Astrocyte (in vitro differentiated cells and primary cell): ENCODE measurements around the gene XYLB. TPM values are rescaled to one million over a fixed set of nuclear protein-coding genes. Genes with fewer than 3 reads are reported as not detected.

ENCODE experiments used
- DNase-seq: peaks from one replicate; pipeline ENCODE4 v3.0.0-alpha.2; 2010; ENCODE audit warnings: low read depth
- FAIRE-seq: peaks from 2 replicates; lab custom pipeline; 2011; peaks lifted over from hg19 to GRCh38; lab: Jason Lieb, UNC
- H2AFZ ChIP-seq: 2 replicates; pipeline ENCODE4 v1.6.0; 2012; ENCODE audit warnings: low read depth, low read length, inconsistent platforms
- H3K27ac ChIP-seq: 2 replicates; pipeline ENCODE4 v1.5.1; 2011; ENCODE audit warnings: low read depth, low read length, inconsistent platforms
- H3K27me3 ChIP-seq: 2 replicates; pipeline ENCODE4 v1.6.0; 2011; ENCODE audit warnings: low read length, inconsistent platforms; ENCODE audit not compliant: insufficient read depth
- H3K36me3 ChIP-seq: 2 replicates; pipeline ENCODE4 v1.5.1; 2011; ENCODE audit warnings: low read length, inconsistent platforms; ENCODE audit not compliant: insufficient read depth
- H3K4me1 ChIP-seq: 2 replicates; pipeline ENCODE4 v1.5.1; 2011; ENCODE audit warnings: low read length, inconsistent platforms; ENCODE audit not compliant: insufficient read depth
- H3K4me2 ChIP-seq: 2 replicates; pipeline ENCODE4 v1.6.0; 2012; ENCODE audit warnings: low read length, inconsistent platforms
- H3K4me3 ChIP-seq: 2 replicates; pipeline ENCODE4 v1.5.1; 2011; ENCODE audit warnings: low read depth, mild to moderate bottlenecking, low read length, inconsistent platforms; ENCODE audit not compliant: insufficient read depth
- H3K79me2 ChIP-seq: 2 replicates; pipeline ENCODE4 v1.6.0; 2012; ENCODE audit warnings: mild to moderate bottlenecking, low read length, inconsistent platforms; ENCODE audit not compliant: insufficient read depth
- H3K9ac ChIP-seq: 2 replicates; pipeline ENCODE4 v1.6.0; 2012; ENCODE audit warnings: mild to moderate bottlenecking, low read length, inconsistent platforms
- H3K9me3 ChIP-seq: 2 replicates; pipeline ENCODE4 v1.5.1; 2012; ENCODE audit warnings: low read depth, mild to moderate bottlenecking, low read length, inconsistent platforms; ENCODE audit not compliant: insufficient read depth
- H4K20me1 ChIP-seq: 2 replicates; pipeline ENCODE4 v1.6.0; 2012; ENCODE audit warnings: low read length, inconsistent platforms; ENCODE audit not compliant: insufficient read depth
- H3K27ac Mint-ChIP-seq: one replicate; pipeline ENCODE4 v1.8.0; 2021; ENCODE audit warnings: mild to moderate bottlenecking, mixed read lengths; ENCODE audit not compliant: unreplicated experiment
- H3K27me3 Mint-ChIP-seq: one replicate; pipeline ENCODE4 v1.8.0; 2021; ENCODE audit warnings: low read depth, mixed read lengths; ENCODE audit not compliant: unreplicated experiment
- H3K36me3 Mint-ChIP-seq: one replicate; pipeline ENCODE4 v1.8.0; 2021; ENCODE audit warnings: low read depth, mixed read lengths; ENCODE audit not compliant: unreplicated experiment
- H3K4me1 Mint-ChIP-seq: one replicate; pipeline ENCODE4 v1.8.0; 2021; ENCODE audit warnings: low read depth, mixed read lengths; ENCODE audit not compliant: unreplicated experiment
- H3K4me3 Mint-ChIP-seq: one replicate; pipeline ENCODE4 v1.8.0; 2021; ENCODE audit warnings: mild to moderate bottlenecking, moderate library complexity, mixed read lengths; ENCODE audit not compliant: unreplicated experiment
- H3K9me3 Mint-ChIP-seq: one replicate; pipeline ENCODE4 v1.8.0; 2021; ENCODE audit warnings: mild to moderate bottlenecking, mixed read lengths; ENCODE audit not compliant: unreplicated experiment
- CTCF ChIP-seq: IDR thresholded peaks from 2 replicates; pipeline ENCODE4 v1.5.1; 2011; ENCODE audit warnings: low read depth, mild to moderate bottlenecking, inconsistent platforms, low read length, moderate library complexity; ENCODE audit not compliant: insufficient read depth
- EZH2 ChIP-seq: IDR thresholded peaks from 2 replicates; pipeline ENCODE4 v1.6.1; 2012; ENCODE audit warnings: mild to moderate bottlenecking, low read length, inconsistent platforms; ENCODE audit not compliant: insufficient read depth
- total RNA-seq: library from RNA; stranded (reverse); gene quantifications from 2 replicates; pipeline ENCODE4 v1.2.1, GENCODE V29; 2021

Gene XYLB
- total RNA-seq, 1 donor from 2014 or later = 2.3 TPM

GRCh38 chr3:38365469-38366062, 19.0 kb downstream of the XYLB start:
- Histone ChIP-seq H3K79me2 (no peaks in the 10 kb centered on the region), H3K4me3 (no peak overlapping the region), H3K4me2 (no peak overlapping the region), H4K20me1 (no peaks in the 10 kb centered on the region), H3K36me3 (peaks cover 3% of the 10 kb centered on the region), H3K9ac (no peak overlapping the region), H3K9me3 (no peaks in the 10 kb centered on the region), H3K27me3 (no peaks in the 10 kb centered on the region), H3K4me1 (no peaks in the 10 kb centered on the region), H2AFZ (no peak overlapping the region), H3K27ac (no peak overlapping the region)
- DNase-seq (no peak), FAIRE-seq (no peak)
- Mint-ChIP-seq H3K27me3 (no peaks in the 10 kb centered on the region), H3K9me3 (peaks cover 8% of the 10 kb centered on the region), H3K27ac (no peak overlapping the region), H3K4me1 (no peaks in the 10 kb centered on the region), H3K36me3 (peaks cover 18% of the 10 kb centered on the region), H3K4me3 (no peak overlapping the region)
- TF ChIP-seq CTCF (no peak), EZH2 (no peak)

GRCh38 chr3:38366082-38366481, 19.5 kb downstream of the XYLB start:
- peaks cover 18% of the 10 kb centered on the region for H3K36me3 Mint-ChIP-seq
- Histone ChIP-seq H3K4me1 (no peaks in the 10 kb centered on the region), H3K9ac (no peak overlapping the region), H3K27me3 (no peaks in the 10 kb centered on the region), H4K20me1 (no peaks in the 10 kb centered on the region), H3K4me3 (no peak overlapping the region), H3K4me2 (no peak overlapping the region), H3K36me3 (peaks cover 3% of the 10 kb centered on the region), H3K9me3 (no peaks in the 10 kb centered on the region), H2AFZ (no peak overlapping the region), H3K79me2 (no peaks in the 10 kb centered on the region), H3K27ac (no peak overlapping the region)
- no peak for FAIRE-seq
- H3K4me1 Mint-ChIP-seq = no peaks in the 10 kb centered on the region
- TF ChIP-seq EZH2 (no peak), CTCF (no peak)
- no peaks in the 10 kb centered on the region for H3K27me3 Mint-ChIP-seq
- no peak overlapping the region for H3K27ac Mint-ChIP-seq
- no peak for DNase-seq
- peaks cover 8% of the 10 kb centered on the region for H3K9me3 Mint-ChIP-seq
- no peak overlapping the region for H3K4me3 Mint-ChIP-seq

- Histone ChIP-seq H3K27me3 (no peaks in the 10 kb centered on the region), H3K9ac (no peak overlapping the region), H3K4me1 (no peaks in the 10 kb centered on the region), H3K4me2 (no peak overlapping the region), H3K79me2 (no peaks in the 10 kb centered on the region), H3K4me3 (no peak overlapping the region), H3K36me3 (peaks cover 3% of the 10 kb centered on the region), H2AFZ (no peak overlapping the region), H4K20me1 (no peaks in the 10 kb centered on the region), H3K27ac (no peak overlapping the region), H3K9me3 (no peaks in the 10 kb centered on the region)
- FAIRE-seq (no peak), DNase-seq (no peak)
- Mint-ChIP-seq H3K9me3 (peaks cover 8% of the 10 kb centered on the region), H3K27me3 (no peaks in the 10 kb centered on the region), H3K36me3 (peaks cover 18% of the 10 kb centered on the region), H3K4me3 (no peak overlapping the region), H3K4me1 (peaks cover 4% of the 10 kb centered on the region), H3K27ac (no peak overlapping the region)
- TF ChIP-seq CTCF (no peak), EZH2 (no peak)
Observed at GRCh38 chr3:38367779-38368178, 21.2 kb downstream of the XYLB start.
